Left renal pelvis (tissue), 4 donors: ENCODE measurements around the gene BRCC3. TPM values are rescaled to one million over a fixed set of nuclear protein-coding genes. Genes with fewer than 3 reads are reported as not detected.

Experiments
- DNase-seq, 4 donors: peaks; one replicate each; pipeline ENCODE4 v3.0.0-alpha.2; 2013; ENCODE audit warnings: low read depth in 4 of 4, low spot score in 3 of 4
- polyA plus RNA-seq, 4 donors: library from polyadenylated mRNA; unstranded; fragments of 120-200 nt; gene quantifications; one replicate each; pipeline ENCODE4 v1.2.1, GENCODE V29; 2013; ENCODE audit not compliant: insufficient read length in 4 of 4

Gene BRCC3
- 10 to 100 TPM; 16.6 to 34.8 (median 27.4) TPM for polyA plus RNA-seq

GRCh38 chrX:155070975-155071693 lies at the start of gene BRCC3, which contains the start of the genes CMC4 and MTCP1:
Gene BRCC3, plus strand, starts transcription at chrX:155071508. Its CDS starts 20 bp downstream, at chrX:155071528.
Gene CMC4, minus strand, starts transcription at chrX:155071136. Its CDS starts 7,113 bp downstream, at chrX:155064023.
Gene MTCP1, minus strand, starts transcription at chrX:155071136. Its CDS starts 5,126 bp downstream, at chrX:155066010.
- peak; percentile 48 to 53 (median 50) for DNase-seq

GRCh38 chrX:155022585-155022984 lies 48.7 kb upstream of the BRCC3 start, which contains the start of gene F8:
Gene F8, minus strand, starts transcription at chrX:155022723. Its CDS starts 171 bp downstream, at chrX:155022552.
- no peak for DNase-seq

- DNase-seq: no peak
Measured at GRCh38 chrX:155023907-155024833, 47.1 kb upstream of the BRCC3 start.

- no peak for DNase-seq
Measured at GRCh38 chrX:155026420-155026726, 44.9 kb upstream of the BRCC3 start.

- DNase-seq: peak; percentile 66 to 83 (median 74)
Measured at GRCh38 chrX:155026727-155027508, 44.4 kb upstream of the BRCC3 start, which contains the start of gene FUNDC2. Gene FUNDC2, plus strand, starts transcription at chrX:155026844. Its CDS starts 95 bp downstream, at chrX:155026939.

GRCh38 chrX:155027509-155028066 lies 43.7 kb upstream of the BRCC3 start:
- peak in 1 of 4 donors; percentile 25 for DNase-seq

- DNase-seq: no peak
Measured at GRCh38 chrX:155028129-155028528, 43.2 kb upstream of the BRCC3 start.

GRCh38 chrX:155028877-155029291 lies 42.4 kb upstream of the BRCC3 start:
- no peak for DNase-seq

GRCh38 chrX:155031657-155032056 lies 39.7 kb upstream of the BRCC3 start:
- no peak for DNase-seq

GRCh38 chrX:155035688-155036087 lies 35.6 kb upstream of the BRCC3 start:
- no peak for DNase-seq

- no peak for DNase-seq
Measured at GRCh38 chrX:155046129-155046810, 25.0 kb upstream of the BRCC3 start.

- no peak for DNase-seq
Measured at GRCh38 chrX:155046811-155047528, 24.3 kb upstream of the BRCC3 start.

GRCh38 chrX:155048977-155049619 lies 22.2 kb upstream of the BRCC3 start:
- DNase-seq: no peak

- no peak for DNase-seq
Measured at GRCh38 chrX:155052738-155053498, 18.4 kb upstream of the BRCC3 start.

- DNase-seq: no peak
Measured at GRCh38 chrX:155053656-155054055, 17.7 kb upstream of the BRCC3 start.

GRCh38 chrX:155054255-155054654 lies 17.1 kb upstream of the BRCC3 start:
- DNase-seq: no peak

- no peak for DNase-seq
Measured at GRCh38 chrX:155055494-155055893, 15.8 kb upstream of the BRCC3 start.

GRCh38 chrX:155056471-155056870 lies 14.8 kb upstream of the BRCC3 start:
- no peak for DNase-seq
